Adrenal gland (tissue), 5 donors: ENCODE results near the gene SYNDIG1.

Experiments
- POLR2A ChIP-seq, 2 donors: fragments of 450-650 bp; IDR thresholded peaks; one replicate each; pipeline ENCODE4 v1.6.1; 2017; ENCODE audit warnings: antibody characterized with exemption in 2 of 2, mild to moderate bottlenecking in 2 of 2, moderate library complexity in 1 of 2
- TF ChIP-seq, protein P1 (sequence below), 6 experiments: fragments of 450-650 bp in 4 of 6; fragments of 200-600 bp in 2 of 6; sonication (generic) in 1 of 6; IDR thresholded peaks; 1 replicate in 5 of 6; 2 replicates in 1 of 6; pipeline versions ENCODE4 v1.5.1 to v1.8.0; 2016 to 2021; ENCODE audit warnings: antibody characterized with exemption in 6 of 6, mild to moderate bottlenecking in 2 of 6, moderate library complexity in 1 of 6
- donor health status: DM: no; HTN: no; CAD: no.

- TF ChIP-seq POLR2A (IDR thresholded peaks at IDR 0.05): no peak
- TF ChIP-seq, protein P1, sequence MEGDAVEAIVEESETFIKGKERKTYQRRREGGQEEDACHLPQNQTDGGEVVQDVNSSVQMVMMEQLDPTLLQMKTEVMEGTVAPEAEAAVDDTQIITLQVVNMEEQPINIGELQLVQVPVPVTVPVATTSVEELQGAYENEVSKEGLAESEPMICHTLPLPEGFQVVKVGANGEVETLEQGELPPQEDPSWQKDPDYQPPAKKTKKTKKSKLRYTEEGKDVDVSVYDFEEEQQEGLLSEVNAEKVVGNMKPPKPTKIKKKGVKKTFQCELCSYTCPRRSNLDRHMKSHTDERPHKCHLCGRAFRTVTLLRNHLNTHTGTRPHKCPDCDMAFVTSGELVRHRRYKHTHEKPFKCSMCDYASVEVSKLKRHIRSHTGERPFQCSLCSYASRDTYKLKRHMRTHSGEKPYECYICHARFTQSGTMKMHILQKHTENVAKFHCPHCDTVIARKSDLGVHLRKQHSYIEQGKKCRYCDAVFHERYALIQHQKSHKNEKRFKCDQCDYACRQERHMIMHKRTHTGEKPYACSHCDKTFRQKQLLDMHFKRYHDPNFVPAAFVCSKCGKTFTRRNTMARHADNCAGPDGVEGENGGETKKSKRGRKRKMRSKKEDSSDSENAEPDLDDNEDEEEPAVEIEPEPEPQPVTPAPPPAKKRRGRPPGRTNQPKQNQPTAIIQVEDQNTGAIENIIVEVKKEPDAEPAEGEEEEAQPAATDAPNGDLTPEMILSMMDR (IDR thresholded peaks at IDR 0.05): no peak
These were observed 37.4 kb upstream of the SYNDIG1 start for GRCh38 chr20:24432046-24432442.
